ENCODE results near the gene ZNF428.
A peak's percentile ranks its signal among the peaks of the same experiment; 100 is the strongest.
"Not testable (repeated sequence)": the region's sequence is repeated elsewhere in the genome, so short reads cannot be mapped to it uniquely, and the experiment has no call there.

ZNF428 gene

DNA sequence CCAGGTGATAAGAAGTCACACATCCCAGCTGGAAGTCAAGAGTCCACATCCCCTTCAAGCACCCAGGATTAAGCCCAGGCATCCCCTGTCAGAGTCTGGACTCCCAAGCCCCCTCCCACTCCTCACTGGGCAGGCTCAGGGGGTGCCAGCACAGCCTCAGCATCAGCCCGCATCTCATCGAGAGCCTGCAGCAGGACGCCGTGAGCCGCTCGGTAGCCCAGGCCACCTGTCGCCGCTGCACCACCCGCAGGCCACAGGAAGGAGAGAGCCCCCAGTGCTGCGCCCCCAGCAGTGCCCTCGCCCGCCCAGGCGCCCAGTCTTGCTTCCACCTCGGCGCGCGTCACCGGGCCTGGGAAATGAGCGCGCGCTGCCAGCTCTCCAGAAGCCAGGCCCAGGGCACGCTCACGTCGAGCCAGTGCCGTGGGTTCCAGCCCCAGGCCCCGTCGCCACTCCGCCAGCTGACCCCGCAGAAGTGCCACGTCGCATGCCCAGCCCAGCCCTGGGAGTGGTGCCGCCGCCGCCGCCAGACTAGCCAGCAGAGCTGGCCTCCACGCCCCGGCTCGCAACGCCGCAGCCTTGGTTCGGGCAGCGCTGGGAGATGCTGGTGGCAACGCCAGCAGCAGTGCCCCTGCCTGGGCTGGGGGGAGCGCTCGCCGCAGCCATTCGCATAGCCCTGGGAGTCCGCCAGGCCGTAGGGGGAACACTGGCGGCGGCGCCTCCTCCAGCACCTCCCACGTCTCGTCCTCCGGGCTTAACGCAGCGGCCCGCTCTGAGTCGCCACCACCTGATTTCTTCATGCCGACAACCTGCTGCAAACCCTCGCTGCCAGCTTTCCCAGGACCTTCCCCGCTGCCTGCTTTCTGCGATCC is 27.3 kb downstream of the ZNF428 start:
- no peak for DNase-seq

DNA sequence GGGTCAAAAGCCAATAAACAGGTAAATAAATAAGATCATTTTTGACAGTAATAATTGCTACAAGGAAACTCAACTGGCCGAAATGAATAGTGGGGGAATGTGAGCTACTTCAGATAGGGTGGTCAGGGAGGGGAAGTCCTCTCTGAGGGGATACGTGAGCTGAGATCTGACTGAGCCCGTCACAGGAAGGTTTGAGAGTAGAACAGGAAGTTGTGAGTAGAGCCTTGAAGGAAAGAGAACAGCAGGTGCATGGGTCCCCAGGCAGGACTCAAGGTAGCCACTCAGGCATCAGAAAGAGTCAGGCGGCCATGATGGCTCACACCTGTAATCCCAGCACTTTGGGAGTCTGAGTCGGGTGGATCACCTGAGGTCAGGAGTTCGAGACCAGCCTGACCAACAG is 29.8 kb downstream of the ZNF428 start:
- DNase-seq = no peak

DNA sequence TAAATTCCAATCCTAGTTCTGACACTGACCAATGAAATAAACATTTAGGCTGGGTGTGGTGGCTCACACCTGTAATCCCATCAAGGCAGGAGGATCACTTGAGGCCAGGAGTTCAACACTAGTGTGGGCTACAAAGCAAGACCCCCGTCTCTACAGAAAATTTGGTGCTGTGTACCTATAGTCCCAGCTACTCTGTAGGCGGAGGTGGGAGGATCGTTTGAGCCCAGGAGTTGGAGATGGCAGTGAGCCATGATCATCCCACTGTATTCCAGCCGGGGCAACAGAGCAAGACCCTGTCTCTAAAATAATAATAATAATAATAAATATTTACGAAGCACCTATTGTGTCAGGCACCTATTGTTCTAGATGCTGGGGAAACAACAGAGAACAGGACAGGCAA is 30.2 kb downstream of the ZNF428 start:
- DNase-seq = no peak

DNA sequence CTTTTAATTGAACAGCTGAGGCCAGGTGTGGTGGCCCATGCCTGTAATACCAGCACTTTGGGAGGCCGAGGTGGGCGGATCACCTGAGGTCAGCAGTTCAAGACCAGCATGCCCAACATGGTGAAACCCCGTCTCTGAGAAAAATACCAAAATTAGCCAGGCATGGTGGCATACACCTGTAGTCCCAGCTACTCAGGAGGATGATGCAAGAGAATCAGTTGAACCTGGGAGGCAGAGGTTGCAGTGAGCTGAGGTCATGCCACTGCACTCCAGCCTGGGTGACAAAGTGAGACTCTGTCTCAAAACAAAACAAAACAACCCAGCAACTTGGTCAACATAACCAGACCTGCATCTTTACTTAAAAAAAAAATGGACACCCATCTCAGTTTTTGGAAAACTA is 32.4 kb downstream of the ZNF428 start:
- not testable (repeated sequence) for DNase-seq

DNA sequence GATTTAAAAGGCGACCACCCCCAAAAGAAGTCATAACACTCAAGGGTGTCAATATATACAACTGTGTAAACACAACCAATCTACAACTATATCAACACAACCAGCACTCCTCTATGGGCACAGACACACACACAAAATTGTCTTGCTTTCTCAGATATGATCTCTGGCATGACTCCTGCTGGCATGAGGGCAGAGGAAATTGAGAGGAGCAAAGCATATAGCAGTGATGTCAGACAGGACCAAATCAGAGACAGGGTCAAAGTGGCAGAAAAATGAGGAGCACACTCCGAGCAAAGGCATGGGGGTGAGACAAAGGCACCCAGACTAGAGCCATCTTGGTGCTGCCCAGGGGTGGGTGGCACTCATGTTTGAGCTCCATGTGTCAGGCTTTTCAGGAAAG is 33.1 kb downstream of the ZNF428 start:
- no peak for DNase-seq

DNA sequence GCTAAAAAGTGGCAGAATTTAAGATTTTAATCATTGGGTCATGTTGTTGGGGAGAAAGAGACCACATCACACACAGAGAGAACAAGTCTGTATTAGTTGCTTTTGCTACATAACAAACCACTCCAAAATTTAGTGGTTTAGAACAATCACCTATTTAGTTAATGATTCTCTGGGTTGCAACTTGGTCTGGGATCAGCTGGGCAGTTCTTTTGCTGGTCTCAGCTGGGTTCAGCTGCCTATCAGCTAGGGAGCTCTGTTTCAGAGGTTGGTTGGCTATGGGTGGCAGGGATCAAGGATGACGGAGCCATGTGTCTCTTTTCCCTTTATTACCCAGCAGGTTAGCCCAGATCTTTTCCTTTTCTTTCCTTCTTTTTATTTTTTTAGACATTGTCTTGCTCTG is 34.9 kb downstream of the ZNF428 start:
- no peak for DNase-seq

DNA sequence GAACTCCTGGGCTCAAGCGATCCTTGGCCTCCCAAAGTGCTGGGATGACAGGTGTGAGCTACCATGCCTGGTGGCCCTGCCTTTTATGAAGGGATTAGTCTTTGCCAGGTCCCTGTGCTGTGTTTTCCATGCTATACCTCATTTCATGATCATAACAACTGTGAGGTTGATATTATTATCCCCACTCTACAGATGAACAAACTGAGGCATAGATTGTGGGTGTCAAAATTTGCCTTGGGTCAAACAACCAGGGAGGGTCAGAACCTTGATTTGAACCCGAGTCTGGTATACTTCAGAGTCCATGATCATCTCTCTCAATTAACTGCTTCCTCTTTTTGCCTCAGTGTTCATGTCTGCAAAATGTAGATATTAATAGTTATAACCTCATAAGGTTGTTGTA is 36.9 kb downstream of the ZNF428 start:
- no peak for DNase-seq

DNA sequence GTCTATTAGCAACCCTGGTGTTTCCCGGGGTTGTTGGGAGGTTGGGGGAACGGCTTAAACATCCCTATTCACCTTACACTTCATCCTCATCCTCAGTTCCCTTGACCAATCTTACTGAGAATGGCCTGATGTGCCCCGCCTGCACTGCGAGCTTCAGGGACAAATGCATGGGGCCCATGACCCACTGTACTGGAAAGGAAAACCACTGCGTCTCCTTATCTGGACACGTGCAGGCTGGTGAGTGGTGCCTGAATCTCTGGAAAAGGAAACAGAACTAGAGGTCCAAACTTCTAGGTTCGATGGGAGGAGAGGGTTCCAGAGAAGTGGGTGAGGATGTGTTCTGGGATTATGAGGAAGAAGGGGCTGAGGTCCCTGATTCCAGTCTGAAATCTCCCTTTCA is 38.0 kb downstream of the ZNF428 start:
- no peak for DNase-seq

DNA sequence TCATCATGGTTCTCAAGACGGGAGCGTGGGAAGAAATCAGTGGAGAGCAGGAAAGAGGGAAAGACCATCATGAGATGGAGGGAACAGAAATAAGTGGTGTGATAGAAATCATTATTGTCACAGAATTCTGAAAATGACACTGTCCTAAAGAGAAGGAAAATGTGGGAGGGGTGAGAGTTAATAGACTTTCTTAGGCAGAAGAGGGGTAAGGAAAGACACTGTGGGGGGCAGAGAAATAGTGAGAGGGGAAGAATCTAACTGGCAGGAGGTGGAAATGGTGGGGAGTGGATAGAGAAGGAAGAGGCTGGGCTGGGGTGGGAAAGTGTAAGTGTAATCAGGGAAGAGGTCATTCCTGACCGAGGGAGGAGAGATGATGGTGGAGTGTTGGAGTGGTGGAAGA is 40.6 kb downstream of the ZNF428 start:
- no peak for DNase-seq

DNA sequence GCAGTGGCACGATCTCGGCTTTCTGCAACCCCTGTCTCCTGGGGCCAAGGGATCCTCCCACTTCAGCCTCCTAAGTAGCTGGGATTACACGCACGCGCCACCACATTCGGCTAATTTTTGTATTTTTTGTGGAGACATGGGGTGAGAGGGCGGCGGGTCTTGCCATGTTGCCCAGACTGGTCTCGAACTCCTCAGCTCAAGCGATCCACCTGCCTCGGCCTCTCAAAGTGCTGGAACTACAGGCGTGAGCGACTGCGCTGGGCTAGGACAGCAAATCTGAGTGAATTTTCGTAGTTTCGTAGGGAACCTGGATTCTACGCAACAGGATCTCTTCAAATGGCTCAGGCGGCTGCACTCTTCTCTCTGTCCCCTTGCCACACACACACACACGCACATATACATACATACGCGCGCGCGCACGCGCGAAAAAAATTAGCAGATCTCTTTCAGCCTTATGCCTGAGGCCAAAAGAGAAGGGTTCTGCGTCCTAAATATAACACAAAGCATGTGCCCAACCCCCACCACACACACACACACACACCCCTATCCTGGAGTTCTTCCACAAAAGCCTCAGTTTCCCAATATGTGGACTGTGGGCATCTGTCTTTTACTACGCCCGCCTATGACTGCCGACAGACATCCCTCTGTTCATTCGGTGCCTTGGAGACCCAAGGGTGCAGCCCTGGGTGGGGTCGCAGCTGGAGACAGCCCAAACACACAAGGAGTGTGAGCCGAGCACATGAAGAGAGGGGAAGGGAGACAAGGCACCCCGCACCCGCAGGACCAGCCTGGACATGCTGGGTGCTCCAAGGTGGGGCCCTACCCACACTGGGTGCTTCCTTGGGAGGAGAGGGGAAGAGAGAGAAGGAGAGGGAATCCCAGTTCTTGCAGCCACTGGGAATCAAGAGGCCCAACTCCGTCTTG is 43.2 kb downstream of the ZNF428 start:
- DNase-seq = no peak

DNA sequence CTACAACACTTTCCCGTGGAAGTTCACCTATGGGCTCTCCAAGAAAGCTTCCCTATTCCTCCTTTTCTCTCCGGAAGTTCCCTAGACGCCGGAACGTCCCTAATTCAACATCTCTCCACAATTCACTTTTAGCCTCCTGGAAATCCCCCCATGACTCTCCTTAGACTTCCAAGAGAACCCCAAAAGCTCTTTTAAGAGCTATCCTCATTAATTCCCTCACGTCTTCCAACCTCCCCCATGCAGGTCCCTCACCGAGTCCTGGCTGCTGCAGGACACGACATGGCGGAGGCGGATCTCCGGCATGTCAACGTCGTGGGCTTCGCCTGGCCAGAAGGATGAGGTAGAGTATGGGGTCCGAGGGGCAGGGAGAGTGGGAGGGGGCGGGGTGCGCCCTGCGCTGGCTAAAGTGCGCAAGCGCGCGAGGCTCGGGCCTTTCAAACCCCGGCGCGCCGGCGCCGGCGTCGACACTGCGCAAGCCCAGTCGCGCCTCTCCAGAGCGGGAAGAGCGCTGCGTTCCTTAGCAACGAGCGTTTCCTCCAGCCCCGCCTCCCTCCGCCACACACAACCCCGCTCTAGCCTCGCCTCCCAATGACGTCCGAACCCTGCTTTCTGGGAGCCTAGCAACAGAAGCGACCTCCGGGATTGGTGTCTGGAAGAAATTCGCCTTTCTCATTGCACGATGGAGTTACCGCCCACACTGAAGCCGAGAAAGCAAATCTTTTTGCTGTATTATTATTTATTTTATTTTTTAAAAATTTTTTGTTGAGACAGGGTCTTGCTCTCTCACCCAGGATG is 44.1 kb downstream of the ZNF428 start, which contains the start of the genes PINLYP and XRCC1:
TSS of gene PINLYP (plus strand) at position 646 of the 795 bp plus-strand sequence. CDS start 1,391 bp downstream, outside the sequence.
TSS of gene XRCC1 (minus strand) at position 372 of the 795 bp plus-strand sequence. CDS start at position 303, 69 bp downstream.
- peak; percentile 99 for DNase-seq

DNA sequence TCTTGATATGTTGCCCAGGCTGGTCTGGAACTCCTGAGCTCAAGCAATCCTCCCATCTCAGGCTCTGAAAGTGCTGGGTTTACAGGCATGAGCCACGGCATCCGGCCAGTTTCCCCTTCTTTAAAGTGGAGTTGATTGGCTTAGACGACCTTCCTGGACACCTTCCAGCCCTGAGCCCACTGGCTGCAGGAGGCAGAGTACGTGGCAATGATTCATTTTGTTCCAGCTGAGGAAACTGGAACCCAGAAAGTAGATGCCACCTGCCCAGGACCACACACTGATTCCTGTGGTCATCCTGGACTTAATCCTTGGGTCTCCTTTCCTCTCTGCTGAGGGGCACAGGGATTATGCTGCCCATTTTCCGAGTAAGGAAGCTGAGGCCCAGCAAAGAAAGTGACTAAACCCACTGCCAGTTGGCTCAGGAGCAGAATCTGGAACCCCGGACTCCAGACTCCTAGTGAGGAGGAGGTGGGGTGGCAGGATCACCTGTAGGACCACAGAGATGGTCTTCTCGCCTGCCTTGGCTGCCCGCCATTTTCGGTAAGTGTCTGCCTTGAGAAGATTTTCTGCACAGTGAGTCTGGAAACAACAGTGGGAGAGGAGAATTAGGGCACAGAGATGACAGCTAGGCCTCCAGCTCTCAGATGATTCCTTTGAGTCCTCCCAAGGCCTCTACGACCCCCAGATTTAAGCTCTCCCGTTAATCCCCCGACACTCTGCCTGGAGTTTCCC is 44.8 kb downstream of the ZNF428 start:
- DNase-seq = no peak

DNA sequence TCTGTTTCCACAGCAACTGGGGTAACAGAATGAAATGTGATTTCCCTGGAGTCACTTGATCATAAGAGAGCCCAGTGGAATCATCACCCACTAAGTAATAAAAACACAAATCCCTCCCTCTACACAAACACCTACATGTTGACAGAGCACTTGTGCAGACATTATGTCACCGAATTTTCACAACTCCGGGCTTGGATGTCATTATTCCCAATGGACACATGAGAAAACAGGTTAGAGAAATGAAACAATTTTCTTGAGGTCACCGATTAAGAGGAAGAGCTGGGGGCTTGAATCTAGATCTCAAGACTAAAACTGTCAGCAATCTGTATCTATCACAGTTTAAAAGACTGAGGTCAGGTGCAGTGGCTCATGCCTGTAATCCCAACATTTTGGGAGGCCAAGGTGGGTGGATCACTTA is 47.2 kb downstream of the ZNF428 start:
- no peak for DNase-seq

DNA sequence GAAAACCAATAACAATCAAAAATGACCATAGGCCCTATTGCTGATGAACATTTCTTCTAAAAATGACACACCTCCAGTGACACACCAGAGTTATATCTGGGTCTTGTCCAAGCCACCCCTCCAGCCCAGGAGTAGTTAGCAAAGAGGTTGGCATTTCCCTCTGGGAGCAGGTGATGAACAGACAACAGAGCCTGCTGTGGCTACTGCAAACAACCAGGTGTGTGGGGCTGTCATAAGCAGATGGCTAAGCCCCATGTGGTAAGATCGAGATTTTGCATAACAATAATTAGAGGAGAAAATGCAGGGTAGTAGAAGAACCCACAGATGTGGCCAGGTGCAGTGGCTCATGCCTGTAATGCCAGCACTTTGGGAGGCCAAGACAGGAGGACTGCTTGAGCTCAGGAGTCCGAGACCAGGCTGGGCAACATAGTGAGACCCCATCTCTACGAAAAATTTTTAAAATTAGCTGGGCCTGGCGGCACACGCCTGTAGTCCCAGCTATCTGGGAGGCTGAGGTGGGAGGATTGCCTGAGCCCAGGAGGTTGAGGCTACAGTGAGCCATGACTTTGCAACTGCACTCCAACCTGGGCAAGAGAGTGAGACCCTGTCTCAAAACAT is 49.1 kb downstream of the ZNF428 start:
- no peak for DNase-seq

DNA sequence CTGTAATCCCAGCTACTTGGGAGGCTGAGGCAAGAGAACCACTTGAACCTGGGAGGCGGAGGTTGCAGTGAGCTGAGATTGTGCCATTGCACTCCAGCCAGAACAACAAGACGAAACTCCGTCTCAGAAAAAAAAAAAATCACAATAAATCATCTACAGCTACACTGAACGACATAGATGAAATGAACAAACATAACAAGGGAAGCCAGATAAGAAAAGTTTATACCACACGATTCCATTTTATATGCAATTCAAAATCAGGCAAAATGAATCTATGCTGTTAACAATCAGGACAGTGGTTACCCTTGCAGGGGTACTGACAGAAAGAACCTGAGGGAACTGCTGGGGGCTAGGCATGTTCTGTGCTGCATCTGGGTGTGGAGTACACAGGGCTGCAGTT is 49.8 kb downstream of the ZNF428 start:
- DNase-seq = no peak

DNA sequence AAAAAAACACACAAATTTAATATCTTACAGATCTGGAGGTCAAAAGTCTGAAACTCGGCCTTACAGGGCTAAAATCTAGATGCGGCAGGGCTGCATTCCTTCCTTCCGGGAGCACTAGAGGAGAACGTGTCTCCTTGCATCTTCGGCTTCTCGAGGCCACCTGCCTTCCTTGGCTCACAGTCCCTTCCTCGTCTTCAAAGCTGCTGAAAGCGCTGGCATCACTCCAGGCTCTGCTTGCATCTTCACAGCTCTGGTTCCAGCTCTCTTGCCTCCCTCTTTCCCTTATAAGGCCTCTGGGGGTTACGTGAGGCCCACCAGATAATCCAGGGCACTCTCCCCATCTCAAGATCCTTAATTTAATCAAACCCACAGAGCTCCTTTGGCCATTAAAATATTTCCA is 54.6 kb downstream of the ZNF428 start:
- no peak for DNase-seq

DNA sequence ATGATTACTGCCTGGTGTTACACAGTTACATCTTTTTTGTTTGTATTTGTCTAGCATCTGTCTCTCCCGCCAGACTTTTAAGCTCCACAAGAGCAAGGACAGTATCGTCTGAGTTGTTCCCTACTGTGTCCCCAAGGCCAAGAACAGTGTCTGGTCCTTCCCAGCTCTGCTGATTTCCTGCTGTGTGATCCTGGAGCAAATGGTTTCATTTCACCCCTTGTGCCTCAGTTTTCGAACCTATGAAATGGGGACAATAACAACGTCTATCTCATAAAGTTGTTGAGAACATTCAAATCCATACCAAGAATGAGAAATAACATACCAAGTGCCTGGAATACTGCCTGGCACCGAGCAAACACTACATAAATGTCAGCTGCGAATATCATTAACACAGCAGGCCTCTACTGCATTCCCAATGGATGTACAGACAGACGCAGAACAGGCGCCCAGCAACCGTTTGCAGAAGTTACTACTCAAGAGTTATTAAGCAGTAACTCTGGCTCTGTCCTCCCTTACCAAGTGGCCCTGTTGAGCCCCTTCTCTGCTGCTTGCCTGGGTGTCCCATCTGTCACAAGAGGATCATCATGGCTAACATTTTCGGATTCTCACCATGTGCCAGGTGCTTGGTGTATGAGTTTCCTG is 55.5 kb downstream of the ZNF428 start:
- no peak for DNase-seq

DNA sequence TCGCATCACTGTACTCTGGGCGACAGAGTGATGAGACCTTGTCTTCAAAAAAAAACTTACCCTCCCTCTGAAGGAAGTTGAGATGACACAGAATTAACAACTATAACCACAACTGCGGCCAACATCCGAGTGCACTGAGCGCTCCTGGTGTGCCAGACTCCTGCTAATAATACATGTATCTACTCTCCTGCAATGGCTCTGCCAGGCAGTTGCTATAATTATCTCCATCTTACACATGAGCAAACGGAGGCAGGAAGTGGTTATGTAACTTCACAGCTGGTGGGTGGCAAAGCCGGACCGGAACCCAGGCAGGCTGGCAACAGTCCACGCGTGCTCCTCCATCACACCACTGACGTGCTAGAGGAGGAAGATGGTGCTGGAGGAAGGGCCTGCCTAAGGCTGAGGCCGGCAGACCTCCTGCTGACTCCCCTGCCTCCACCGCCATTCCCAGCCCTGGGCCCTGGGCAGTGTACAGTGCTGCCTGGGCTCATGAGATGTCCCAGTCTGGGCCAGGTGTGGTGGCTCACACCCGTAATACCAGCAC is 56.7 kb downstream of the ZNF428 start:
- peak; percentile 63 for DNase-seq

DNA sequence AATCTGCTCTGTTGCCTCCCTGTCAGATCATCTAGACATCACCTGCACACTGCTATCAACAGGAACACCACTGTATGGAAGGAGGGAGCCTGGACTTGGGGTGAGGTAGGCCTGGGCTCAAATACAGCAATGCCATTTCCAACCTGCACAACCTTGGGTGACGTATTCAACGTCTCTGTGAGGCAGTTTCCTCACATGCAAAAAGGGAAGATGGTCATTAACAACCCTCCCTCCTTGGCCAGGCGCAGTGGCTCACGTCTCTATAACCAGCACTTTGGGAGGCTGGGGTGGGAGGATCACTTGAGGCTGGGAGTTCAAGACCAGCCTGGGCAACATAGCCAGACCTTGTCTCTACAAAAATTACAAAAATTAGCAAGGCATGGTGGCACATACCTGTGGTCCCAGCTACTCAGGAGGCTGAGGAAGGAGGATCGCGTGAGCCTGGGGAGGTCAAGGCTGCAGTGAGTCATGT is 57.2 kb downstream of the ZNF428 start:
- no peak for DNase-seq

Data from fibroblast of skin of abdomen (primary cell).